Effector memory CD4-positive, alpha-beta T cell (primary cell): ENCODE results near the gene NSDHL.
"Not testable (repeated sequence)": the region's sequence is repeated elsewhere in the genome, so short reads cannot be mapped to it uniquely, and the experiment has no call there.

Experiments
- DNase-seq, 3 donors: peaks; one replicate each; pipeline ENCODE4 v3.0.0-alpha.2; 2020
- H3K27ac ChIP-seq: 2 replicates; pipeline ENCODE4 v1.7.0; 2013; ENCODE audit warnings: mild to moderate bottlenecking, low read length, moderate library complexity; ENCODE audit not compliant: insufficient read depth, poor library complexity, severe bottlenecking
- H3K27me3 ChIP-seq: replicated peaks from 2 replicates; pipeline ENCODE4 v1.7.0; 2013; ENCODE audit warnings: mild to moderate bottlenecking, low read length; ENCODE audit not compliant: insufficient read depth, control insufficient read depth, poor library complexity, severe bottlenecking
- H3K36me3 ChIP-seq: 2 replicates; pipeline ENCODE4 v1.7.0; 2013; ENCODE audit warnings: mild to moderate bottlenecking, low read length, moderate library complexity; ENCODE audit not compliant: control insufficient read depth, insufficient read depth
- H3K4me1 ChIP-seq: 2 replicates; pipeline ENCODE4 v1.7.0; 2013; ENCODE audit warnings: low read length, mild to moderate bottlenecking; ENCODE audit not compliant: control insufficient read depth, insufficient read depth, poor library complexity, severe bottlenecking
- H3K4me3 ChIP-seq: 2 replicates; pipeline ENCODE4 v1.7.0; 2013; ENCODE audit warnings: low read length, low read depth, mild to moderate bottlenecking; ENCODE audit not compliant: insufficient read depth, poor library complexity, severe bottlenecking
- H3K9me3 ChIP-seq: 2 replicates; pipeline ENCODE4 v1.7.0; 2013; ENCODE audit warnings: mild to moderate bottlenecking, low read length, moderate library complexity; ENCODE audit not compliant: control insufficient read depth
- total RNA-seq, 3 donors: gene quantifications; one replicate each; lab custom pipeline; 2026; lab: John Stamatoyannopoulos, UW

NSDHL gene
- 4.1 to 5.7 (median 4.7) reads per million in 3 donors for total RNA-seq

GRCh38 chrX:152830312-152831305 lies at the start of gene NSDHL, which contains the start of gene CETN2:
TSS of gene NSDHL (plus strand) at chrX:152831063. CDS start at chrX:152846325, 15,262 bp downstream.
TSS of gene CETN2 (minus strand) at chrX:152830757. CDS start at chrX:152830710, 47 bp downstream.
- peak; percentile 86 to 92 (median 91) for DNase-seq
- peak within 1 kb of the TSS; percentile 69 for H3K27ac ChIP-seq
- peaks cover 4% of the 10 kb centered on the region for H3K4me1 ChIP-seq
- no peaks in the 10 kb centered on the region for H3K27me3 ChIP-seq
- peak within 1 kb of the TSS; percentile 58 for H3K4me3 ChIP-seq
- no peaks in the 10 kb centered on the region for H3K9me3 ChIP-seq
- no peaks in the 10 kb centered on the region for H3K36me3 ChIP-seq

GRCh38 chrX:152787062-152787461 lies 43.8 kb upstream of the NSDHL start:
- not testable (repeated sequence) for H3K27me3 ChIP-seq, DNase-seq

GRCh38 chrX:152798945-152799344 lies 31.9 kb upstream of the NSDHL start:
- Histone ChIP-seq H3K27ac (no peak overlapping the region), H3K4me1 (no peaks in the 10 kb centered on the region), H3K4me3 (no peak overlapping the region), H3K36me3 (no peaks in the 10 kb centered on the region), H3K27me3 (no peaks in the 10 kb centered on the region), H3K9me3 (no peaks in the 10 kb centered on the region)
- DNase-seq, result no peak

More at GRCh38 chrX:152787062-152787461, 43.8 kb upstream of the NSDHL start:
- not testable (repeated sequence) for H3K4me3 ChIP-seq, H3K4me1 ChIP-seq, H3K27ac ChIP-seq, H3K9me3 ChIP-seq, H3K36me3 ChIP-seq

GRCh38 chrX:152806035-152806434 lies 24.8 kb upstream of the NSDHL start:
- no peak for DNase-seq
- no peak overlapping the region for H3K27ac ChIP-seq
- no peaks in the 10 kb centered on the region for H3K4me1 ChIP-seq
- H3K36me3 ChIP-seq, result no peaks in the 10 kb centered on the region
- H3K9me3 ChIP-seq, result no peaks in the 10 kb centered on the region
- H3K4me3 ChIP-seq, result no peak overlapping the region
- H3K27me3 ChIP-seq, result no peaks in the 10 kb centered on the region

- H3K27me3 ChIP-seq, result no peaks in the 10 kb centered on the region
- DNase-seq, result no peak
- H3K9me3 ChIP-seq, result no peaks in the 10 kb centered on the region
- H3K27ac ChIP-seq, result no peak overlapping the region
- no peaks in the 10 kb centered on the region for H3K4me1 ChIP-seq
- no peak overlapping the region for H3K4me3 ChIP-seq
- no peaks in the 10 kb centered on the region for H3K36me3 ChIP-seq
These were observed 20.5 kb upstream of the NSDHL start for GRCh38 chrX:152810403-152810802.

GRCh38 chrX:152813206-152813605 lies 17.7 kb upstream of the NSDHL start:
- Histone ChIP-seq H3K36me3 (no peaks in the 10 kb centered on the region), H3K27me3 (no peaks in the 10 kb centered on the region), H3K27ac (no peak overlapping the region), H3K9me3 (no peaks in the 10 kb centered on the region), H3K4me1 (no peaks in the 10 kb centered on the region), H3K4me3 (no peak overlapping the region)
- no peak for DNase-seq

- Histone ChIP-seq H3K27me3 (no peaks in the 10 kb centered on the region), H3K4me3 (no peak overlapping the region), H3K9me3 (no peaks in the 10 kb centered on the region), H3K36me3 (no peaks in the 10 kb centered on the region), H3K4me1 (no peaks in the 10 kb centered on the region), H3K27ac (no peak overlapping the region)
- no peak for DNase-seq
These were observed 16.8 kb upstream of the NSDHL start for GRCh38 chrX:152814048-152814447.

GRCh38 chrX:152817078-152817764 lies 13.6 kb upstream of the NSDHL start:
- no peak overlapping the region for H3K27ac ChIP-seq
- H3K36me3 ChIP-seq, result no peaks in the 10 kb centered on the region
- no peak for DNase-seq
- H3K4me1 ChIP-seq, result no peaks in the 10 kb centered on the region
- no peak overlapping the region for H3K4me3 ChIP-seq
- no peaks in the 10 kb centered on the region for H3K27me3 ChIP-seq
- H3K9me3 ChIP-seq, result no peaks in the 10 kb centered on the region

GRCh38 chrX:152818356-152818755 lies 12.5 kb upstream of the NSDHL start:
- H3K27ac ChIP-seq, result no peak overlapping the region

GRCh38 chrX:152819266-152819665 lies 11.6 kb upstream of the NSDHL start:
- Histone ChIP-seq H3K4me3 (no peak overlapping the region), H3K4me1 (no peaks in the 10 kb centered on the region), H3K27ac (no peak overlapping the region), H3K27me3 (no peaks in the 10 kb centered on the region), H3K36me3 (no peaks in the 10 kb centered on the region), H3K9me3 (no peaks in the 10 kb centered on the region)
- no peak for DNase-seq

More at GRCh38 chrX:152818356-152818755, 12.5 kb upstream of the NSDHL start:
- no peak for DNase-seq
- H3K36me3 ChIP-seq, result no peaks in the 10 kb centered on the region
- no peaks in the 10 kb centered on the region for H3K9me3 ChIP-seq
- H3K27me3 ChIP-seq, result no peaks in the 10 kb centered on the region
- H3K4me3 ChIP-seq, result no peak overlapping the region
- no peaks in the 10 kb centered on the region for H3K4me1 ChIP-seq
